SIG-M5 treated with dmso at 0.1 percent for 504 hours (cell line): ENCODE measurements around the gene USP7.

Source experiments
- DNase-seq: peaks from one replicate; lab custom pipeline; 2025; ENCODE audit not compliant: unreplicated experiment; lab: John Stamatoyannopoulos, UW

The USP7 gene

GRCh38 chr16:8865145-8865882, 98.4 kb downstream of the USP7 start:
- no peak for DNase-seq

DNA sequence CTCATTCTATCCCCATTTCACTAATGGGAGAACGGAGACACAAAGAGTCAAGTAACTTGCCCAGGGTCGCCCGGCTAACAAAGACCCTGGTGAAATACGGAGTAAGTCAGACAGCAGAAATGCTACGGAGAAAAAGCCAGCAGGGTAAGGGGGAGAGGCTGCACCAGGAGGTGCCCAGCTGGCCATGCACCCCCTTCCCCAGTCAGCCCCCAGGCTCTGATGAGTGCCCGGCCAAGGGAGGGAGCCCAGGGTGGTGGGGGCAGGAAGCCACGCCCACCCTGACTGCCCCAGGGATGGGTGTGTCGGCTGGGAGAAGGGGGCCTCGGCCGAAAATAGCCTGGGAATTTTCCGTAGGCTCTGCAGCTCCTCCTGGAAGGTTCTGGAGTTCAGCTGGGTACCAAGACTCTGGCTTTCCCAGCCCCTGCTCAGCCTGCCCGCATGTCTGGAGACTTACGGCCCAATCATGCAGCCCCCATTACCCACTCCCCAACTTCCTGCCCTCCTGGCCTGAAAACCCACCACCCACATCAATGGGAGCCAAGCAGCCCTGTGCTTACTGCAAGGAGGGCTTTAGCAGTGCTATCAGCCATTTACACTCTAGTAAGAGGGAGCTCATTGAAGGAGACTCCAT, 99.1 kb downstream of the USP7 start:
- no peak for DNase-seq

DNA sequence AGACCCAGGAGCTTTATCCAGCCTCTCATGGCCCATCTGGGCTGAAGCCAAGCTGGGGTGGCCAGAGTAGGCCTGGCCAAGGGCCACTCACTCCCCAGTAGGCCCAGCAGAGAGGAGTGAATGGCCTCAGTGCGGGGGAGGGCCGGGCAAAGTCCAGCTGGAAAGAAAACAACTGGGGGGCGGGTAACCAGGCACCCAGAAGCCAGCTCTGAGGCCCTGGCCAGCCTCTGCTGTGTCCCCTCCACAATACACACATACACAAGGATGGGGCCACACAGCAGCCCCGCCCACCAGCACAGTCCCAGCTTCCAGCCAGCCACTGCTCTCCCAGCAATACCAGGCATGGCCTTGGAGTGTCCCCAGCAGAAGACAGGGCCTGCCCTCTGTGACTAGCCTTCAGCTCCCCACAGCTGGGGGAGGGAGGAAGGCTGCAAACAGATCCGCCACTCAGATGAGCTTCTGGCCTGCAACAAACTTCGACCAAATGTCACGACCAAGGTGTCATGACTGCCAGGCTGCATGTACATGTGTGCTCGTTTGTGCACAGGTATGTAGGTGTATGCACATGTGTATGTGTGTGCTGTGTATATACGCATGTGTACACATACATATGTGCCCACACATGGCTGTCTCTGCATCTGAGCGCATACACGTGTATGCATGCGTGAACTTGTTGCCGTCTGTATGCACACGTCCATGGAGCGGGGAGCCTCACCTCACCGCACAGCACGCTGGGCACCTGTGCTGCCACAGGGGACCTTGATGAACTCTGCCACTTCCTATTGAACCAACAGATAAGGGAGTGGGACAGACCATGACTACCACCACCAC, 99.9 kb downstream of the USP7 start:
- no peak for DNase-seq

DNA sequence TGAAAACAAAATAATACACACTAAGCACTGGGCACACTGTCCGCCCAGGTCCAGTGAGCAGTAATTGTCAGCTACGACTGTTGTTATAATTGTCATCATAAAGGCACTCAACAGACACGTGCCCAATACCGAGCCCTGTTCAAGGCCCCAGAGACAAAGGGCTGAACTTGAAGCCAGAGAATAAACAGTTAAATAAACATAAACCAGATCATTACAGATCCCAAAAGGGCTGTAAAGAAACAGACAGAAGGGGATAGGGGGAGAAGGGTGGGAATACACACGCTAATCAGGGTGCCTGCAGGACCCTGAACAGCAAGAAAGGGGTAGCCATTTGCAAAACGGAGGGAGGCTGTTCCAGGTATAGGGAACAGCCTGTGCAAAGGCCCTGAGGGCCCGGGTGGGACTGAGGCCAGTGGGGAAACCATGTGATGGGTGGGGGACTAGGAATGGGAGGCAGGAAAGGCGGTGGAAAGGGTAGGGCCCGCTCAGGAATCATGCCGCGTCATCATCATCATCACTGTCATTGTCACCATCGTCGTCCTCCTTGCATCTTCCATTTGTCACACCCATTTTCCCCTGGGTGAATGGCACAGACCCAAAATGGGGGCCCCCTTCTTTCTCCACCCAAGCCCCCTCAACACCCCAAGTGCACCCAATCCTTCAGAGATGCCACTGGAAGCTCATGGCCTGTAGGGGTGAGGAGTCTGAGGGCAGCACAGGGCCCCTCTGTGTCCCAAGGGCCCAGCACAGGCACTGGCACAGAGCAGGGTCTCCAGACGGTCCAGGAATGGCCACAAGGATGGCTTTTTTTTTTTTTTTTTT, 101.2 kb downstream of the USP7 start:
- DNase-seq, result no peak

- no peak for DNase-seq
Measured at GRCh38 chr16:8861563-8862308, 102.0 kb downstream of the USP7 start.

DNA sequence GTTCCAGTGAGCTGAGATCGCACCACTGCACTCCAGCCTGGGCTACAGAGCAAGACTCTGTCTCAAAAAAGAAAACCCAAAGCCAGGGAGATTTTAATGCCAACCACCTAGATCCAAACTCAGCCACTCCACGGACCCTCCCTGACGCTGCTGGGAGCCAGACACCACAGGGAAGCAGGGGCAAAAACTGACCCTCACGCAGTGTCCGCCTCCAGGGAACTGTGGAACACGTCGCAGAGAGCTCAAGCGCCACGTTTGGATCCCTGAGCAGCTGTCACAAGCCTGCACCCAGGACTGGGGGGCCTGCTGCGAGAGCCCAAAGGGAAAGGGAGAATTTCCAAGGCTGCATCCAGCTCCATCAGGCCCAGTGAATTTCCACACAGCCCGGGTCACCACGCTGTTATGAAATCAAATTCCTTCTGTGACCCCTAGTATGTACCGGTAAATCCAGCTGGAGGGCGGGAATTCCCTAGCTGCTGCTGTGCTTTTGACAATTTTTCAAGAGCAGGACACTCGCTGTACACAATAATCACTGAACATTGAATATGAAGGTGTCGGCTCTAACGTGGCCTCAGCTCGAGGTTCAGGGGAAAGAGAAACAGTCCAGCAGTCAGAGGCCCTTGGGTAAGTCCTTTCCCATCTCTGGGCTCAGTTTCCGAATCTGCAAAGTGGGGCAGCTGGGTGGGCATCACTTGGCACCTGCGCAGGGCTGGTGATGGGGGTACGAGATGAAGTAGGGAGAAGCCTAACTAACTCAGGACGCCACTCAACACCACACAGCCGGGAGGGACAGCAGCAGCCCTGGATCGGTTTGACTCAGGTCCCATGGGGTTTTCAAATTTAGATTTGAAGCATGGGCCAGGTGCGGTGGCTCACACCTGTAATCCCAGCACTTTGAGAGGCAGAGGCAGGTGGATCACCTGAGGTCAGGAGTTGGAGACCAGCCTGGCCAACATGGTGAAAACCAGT, 103.5 kb downstream of the USP7 start:
- DNase-seq, result no peak

DNA sequence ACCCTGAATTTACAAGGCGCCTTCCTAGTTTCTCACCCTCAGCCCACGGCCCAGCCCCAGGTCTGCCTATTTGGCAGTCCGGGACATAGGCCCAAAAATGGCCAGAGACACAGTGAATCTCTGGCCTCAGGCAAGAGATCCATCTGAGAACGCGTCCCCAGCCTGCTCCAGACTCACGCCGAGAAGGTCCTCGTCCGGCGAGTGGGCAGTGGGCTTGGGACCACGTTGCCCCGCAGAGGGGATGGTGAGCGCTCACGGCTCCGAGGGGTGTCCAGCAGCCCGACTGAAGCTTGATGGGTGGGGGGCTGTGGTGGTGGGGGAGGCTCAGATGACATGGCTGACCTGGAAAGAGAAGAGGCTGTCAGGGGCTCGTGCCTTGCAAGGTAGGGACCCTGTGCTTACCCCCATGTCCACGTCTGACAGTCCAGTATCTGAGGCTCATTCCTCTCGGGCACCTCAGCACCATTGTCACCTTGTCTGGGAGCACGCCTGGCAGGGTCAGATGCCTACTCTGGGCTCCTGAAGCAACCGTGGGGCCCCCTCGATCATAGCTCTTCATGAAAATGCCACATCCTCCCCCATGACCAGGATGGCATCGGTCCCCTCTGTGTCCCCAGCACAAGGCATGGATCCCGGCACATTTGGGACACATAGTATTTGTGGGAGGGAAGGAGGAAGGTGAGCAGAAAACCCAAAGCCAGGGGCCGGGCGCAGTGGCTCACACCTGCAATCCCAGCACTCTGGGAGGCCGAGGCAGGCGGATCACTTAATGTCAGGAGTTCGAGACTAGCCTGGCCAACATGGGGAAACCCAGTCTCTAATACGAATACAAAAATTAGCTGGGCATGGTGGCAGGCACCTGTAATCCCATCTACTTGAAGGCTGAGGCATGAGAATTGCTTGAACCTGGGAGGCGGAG, 104.5 kb downstream of the USP7 start:
- no peak for DNase-seq

DNA sequence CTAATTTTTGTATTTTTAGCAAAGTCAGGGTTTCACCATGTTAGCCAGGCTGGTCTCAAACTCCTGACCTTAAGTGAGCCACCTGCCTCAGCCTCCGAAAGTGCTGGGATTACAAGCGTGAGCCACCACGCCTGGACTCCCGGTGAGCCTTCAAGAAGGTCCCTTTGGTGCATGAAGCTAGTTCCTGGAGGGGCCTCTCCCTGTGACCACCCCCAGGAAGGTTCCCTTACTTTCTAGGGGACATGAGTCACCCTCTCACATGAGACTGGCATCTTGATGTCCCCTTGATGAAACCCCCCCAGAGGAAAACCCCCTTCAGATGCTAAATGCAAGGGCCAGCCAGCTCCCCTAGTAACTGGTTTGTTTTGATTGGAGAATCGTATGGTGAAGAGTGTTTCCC, 107.7 kb downstream of the USP7 start:
- DNase-seq, result no peak

DNA sequence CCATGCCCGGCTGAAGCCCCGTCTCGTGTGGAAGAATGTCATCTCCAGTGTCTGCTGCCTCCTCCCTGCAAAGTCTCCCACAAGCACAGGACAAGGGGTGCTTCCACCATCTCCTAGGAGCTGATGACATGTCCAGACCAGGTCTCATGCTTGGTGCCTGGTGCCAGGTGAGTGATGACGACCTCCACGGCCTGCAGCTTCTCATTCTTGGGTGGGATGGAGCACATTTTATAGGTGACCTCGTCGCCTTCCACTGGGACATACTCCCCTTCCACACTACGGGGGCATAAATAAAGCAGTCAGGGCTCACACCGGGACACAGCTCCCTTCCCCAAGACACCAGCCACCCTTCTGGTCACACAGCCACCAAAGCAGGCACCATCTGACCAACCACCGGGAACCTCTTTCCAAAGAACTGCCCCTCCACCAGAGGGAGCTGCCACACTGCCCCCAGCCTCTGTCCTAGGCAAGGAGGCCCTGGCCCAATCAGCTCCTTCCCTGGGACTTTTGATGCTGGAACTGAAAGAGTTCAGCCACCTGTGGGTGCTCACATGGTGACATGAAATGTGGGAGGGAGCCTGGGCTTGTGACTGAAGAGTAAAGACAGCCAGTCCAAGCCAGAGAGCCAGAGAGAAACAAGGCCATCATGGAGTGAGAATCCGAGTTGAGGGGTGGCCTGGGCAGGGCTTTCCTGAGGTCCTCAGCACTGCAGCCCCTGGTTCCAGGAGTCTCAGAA, 108.5 kb downstream of the USP7 start:
- no peak for DNase-seq

- DNase-seq, result no peak
Measured at GRCh38 chr16:8854298-8854948, 109.3 kb downstream of the USP7 start.

DNA sequence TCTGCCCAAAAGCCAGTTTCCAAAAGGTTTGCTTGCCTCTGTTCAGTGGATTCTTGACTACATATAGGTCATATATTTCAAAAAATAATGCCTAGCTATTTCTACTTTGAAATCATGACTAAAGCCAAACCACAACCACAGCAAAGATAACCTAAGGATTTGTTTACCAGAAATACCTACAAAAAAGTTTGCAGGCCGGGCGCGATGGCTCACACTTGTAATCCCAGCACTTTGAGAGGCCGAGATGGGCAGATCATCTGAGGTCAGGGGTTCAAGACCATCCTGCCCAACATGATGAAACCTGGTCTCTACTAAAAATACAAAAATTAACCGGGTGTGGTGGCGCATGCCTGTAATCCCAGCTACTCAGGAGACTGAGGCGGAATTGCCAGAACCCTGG, 110.1 kb downstream of the USP7 start:
- DNase-seq, result no peak

GRCh38 chr16:8853150-8853549, 110.6 kb downstream of the USP7 start:
- no peak for DNase-seq

DNA sequence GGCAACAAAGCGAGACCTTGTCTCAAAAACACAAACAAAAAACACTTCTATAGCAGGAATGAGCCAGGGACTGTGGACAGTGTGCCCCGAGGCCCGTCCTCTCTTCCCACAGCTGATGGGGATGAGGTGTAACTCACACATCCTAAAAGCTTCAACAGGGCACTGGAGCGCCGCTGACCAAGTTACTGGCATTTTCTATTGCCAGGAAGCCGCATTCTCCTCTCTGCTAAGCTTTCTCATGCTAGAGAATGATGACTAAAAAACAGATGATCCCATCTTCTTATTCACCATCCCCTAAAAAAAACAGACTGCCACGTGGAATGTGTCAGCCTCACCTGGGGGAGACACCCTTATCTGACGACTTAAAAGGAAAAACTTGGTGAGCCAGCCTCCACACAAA, 111.2 kb downstream of the USP7 start:
- no peak for DNase-seq

- no peak for DNase-seq
Measured at GRCh38 chr16:8851761-8852403, 111.8 kb downstream of the USP7 start.

- DNase-seq, result no peak
Measured at GRCh38 chr16:8850279-8850885, 113.3 kb downstream of the USP7 start.

- no peak for DNase-seq
Measured at GRCh38 chr16:8849411-8850011, 114.2 kb downstream of the USP7 start.
